H1 (cell line): ENCODE data around the gene VSIG10L2.

ENCODE experiments used
- BACH1 ChIP-seq: IDR thresholded peaks from 2 replicates; pipeline ENCODE4 v1.6.1; 2012; ENCODE audit warnings: low read length, improper control_type of control experiment
- CTCF ChIP-seq, 3 experiments: IDR thresholded peaks; 1 replicate in 2 of 3; 2 replicates in 1 of 3; pipeline versions ENCODE4 v1.5.1 to v1.6.1; 2011; ENCODE audit warnings: low read length in 3 of 3, mild to moderate bottlenecking in 3 of 3, inconsistent platforms in 2 of 3, low read depth in 1 of 3, moderate library complexity in 1 of 3; ENCODE audit not compliant: insufficient read depth in 1 of 3; ENCODE audit errors: control extremely low read depth in 1 of 3
- MAX ChIP-seq: IDR thresholded peaks from 2 replicates; pipeline ENCODE4 v1.6.1; 2012; ENCODE audit warnings: inconsistent platforms
- YY1 ChIP-seq: IDR thresholded peaks from 2 replicates; pipeline ENCODE4 v1.6.1; 2011; ENCODE audit warnings: low read depth, mild to moderate bottlenecking, low read length

- TF ChIP-seq CTCF (IDR thresholded peaks at IDR 0.05; ENCODE audit: control extremely low read depth in 1 of 3, insufficient read depth in 1 of 3, low read depth in 1 of 3, low read length in 3 of 3): no peak
- no peak for TF ChIP-seq BACH1
- TF ChIP-seq YY1: no peak
- TF ChIP-seq MAX: no peak
These were observed 48.7 kb downstream of the VSIG10L2 start for GRCh38 chr11:125994509-125994908.
